Measurements from ENCODE around the gene ZMYM4. TPM values are rescaled to one million over a fixed set of nuclear protein-coding genes. Genes with fewer than 3 reads are reported as not detected.

ZMYM4 gene
- total RNA-seq, 2 experiments from 2014 or later, result 21.1 to 54.3 TPM

- Histone ChIP-seq H2AFZ (ENCODE audit: low read length) (no peak overlapping the region), H3K4me3 (ENCODE audit: low read depth, low read length, poor library complexity, severe bottlenecking) (no peak overlapping the region), H3K4me2 (ENCODE audit: low read length) (no peak overlapping the region), H4K20me1 (ENCODE audit: insufficient read depth, low read length) (no peaks in the 10 kb centered on the region), H3K9me3 (ENCODE audit: low read length) (no peaks in the 10 kb centered on the region), H3K4me1 (ENCODE audit: insufficient read depth, low read length, poor library complexity, severe bottlenecking) (no peaks in the 10 kb centered on the region), H3K79me2 (ENCODE audit: insufficient read depth, low read depth, low read length) (0 out of 2 replicates have a peak, but pooled peaks cover 4% of the 10 kb centered on the region), H3K36me3 (ENCODE audit: insufficient read depth, low read length) (no peaks in the 10 kb centered on the region; the same call in 1 of the 2 replicates), H3K9me2 (ENCODE audit: insufficient read depth, low read length) (no peaks in the 10 kb centered on the region), H3K27ac (ENCODE audit: low read depth, low read length, poor library complexity, severe bottlenecking) (no peak overlapping the region)
- DNase-seq (ENCODE audit: low spot score), result no peak
- TF ChIP-seq CTCF (conservative IDR thresholded peaks at IDR 0.05; ENCODE audit: low read length), result no peak
- TF ChIP-seq EZH2phosphoT487 (IDR thresholded peaks at IDR 0.05; ENCODE audit: borderline replicate concordance, low read depth, low read length), result no peak
- POLR2A ChIA-PET, result no interaction called here
- CTCF ChIA-PET (ENCODE audit: unreplicated experiment), result no interaction called here
- intact Hi-C loops (cut with micrococcal nuclease; ENCODE audit: unreplicated experiment), result no loop called here
- no TSS peak for BruUV-seq (replicated peaks)
Observed at GRCh38 chr1:35350872-35351271, 82.4 kb downstream of the ZMYM4 start.

GRCh38 chr1:35359995-35360394, 91.5 kb downstream of the ZMYM4 start:
- POLR2A ChIA-PET, result interaction anchor here (0.5 to 1.6 kb wide), 6 partner anchors 11 to 408 kb away, joined by 3 to 5 read pairs (median 4); no protein-coding TSS in a partner anchor
- Histone ChIP-seq H3K4me3 (ENCODE audit: low read depth, low read length, poor library complexity, severe bottlenecking) (no peak overlapping the region), H2AFZ (ENCODE audit: low read length) (no peak overlapping the region), H3K4me2 (ENCODE audit: low read length) (no peak overlapping the region), H3K9me2 (ENCODE audit: insufficient read depth, low read length) (no peaks in the 10 kb centered on the region), H4K20me1 (ENCODE audit: insufficient read depth, low read length) (no peaks in the 10 kb centered on the region), H3K9me3 (ENCODE audit: low read length) (no peaks in the 10 kb centered on the region), H3K79me2 (ENCODE audit: insufficient read depth, low read depth, low read length) (no peaks in the 10 kb centered on the region), H3K27ac (ENCODE audit: low read depth, low read length, poor library complexity, severe bottlenecking) (no peak overlapping the region), H3K4me1 (ENCODE audit: insufficient read depth, low read length, poor library complexity, severe bottlenecking) (peaks cover 11% of the 10 kb centered on the region), H3K36me3 (ENCODE audit: insufficient read depth, low read length) (peaks cover 45% of the 10 kb centered on the region)
- CTCF ChIA-PET (ENCODE audit: unreplicated experiment), result no interaction called here
- BruUV-seq (replicated peaks), result no TSS peak
- TF ChIP-seq CTCF (conservative IDR thresholded peaks at IDR 0.05; ENCODE audit: low read length) (no peak), EZH2phosphoT487 (IDR thresholded peaks at IDR 0.05; ENCODE audit: borderline replicate concordance, low read depth, low read length) (no peak)
- DNase-seq (ENCODE audit: low spot score), result no peak
- intact Hi-C loops (cut with micrococcal nuclease; ENCODE audit: unreplicated experiment), result no loop called here

GRCh38 chr1:35361638-35362037, 93.1 kb downstream of the ZMYM4 start:
- Histone ChIP-seq H4K20me1 (ENCODE audit: insufficient read depth, low read length) (no peaks in the 10 kb centered on the region), H3K4me1 (ENCODE audit: insufficient read depth, low read length, poor library complexity, severe bottlenecking) (peaks cover 16% of the 10 kb centered on the region), H3K9me3 (ENCODE audit: low read length) (no peaks in the 10 kb centered on the region), H2AFZ (ENCODE audit: low read length) (no peak overlapping the region), H3K79me2 (ENCODE audit: insufficient read depth, low read depth, low read length) (no peaks in the 10 kb centered on the region), H3K9me2 (ENCODE audit: insufficient read depth, low read length) (no peaks in the 10 kb centered on the region), H3K4me2 (ENCODE audit: low read length) (no peak overlapping the region), H3K4me3 (ENCODE audit: low read depth, low read length, poor library complexity, severe bottlenecking) (no peak overlapping the region), H3K36me3 (ENCODE audit: insufficient read depth, low read length) (peaks cover 59% of the 10 kb centered on the region), H3K27ac (ENCODE audit: low read depth, low read length, poor library complexity, severe bottlenecking) (no peak overlapping the region)
- POLR2A ChIA-PET, result interaction anchor here (0.7 to 1.0 kb wide), 2 partner anchors 14 to 37 kb away, joined by 3 read pairs; no protein-coding TSS in a partner anchor
- no TSS peak for BruUV-seq (replicated peaks)
- intact Hi-C loops (cut with micrococcal nuclease; ENCODE audit: unreplicated experiment), result no loop called here
- CTCF ChIA-PET (ENCODE audit: unreplicated experiment), result no interaction called here
- no peak for DNase-seq (ENCODE audit: low spot score)
- TF ChIP-seq CTCF (conservative IDR thresholded peaks at IDR 0.05; ENCODE audit: low read length) (no peak), EZH2phosphoT487 (IDR thresholded peaks at IDR 0.05; ENCODE audit: borderline replicate concordance, low read depth, low read length) (no peak)

All from OCI-LY7 (cell line).